ENCODE data around the gene NET1.

DNA sequence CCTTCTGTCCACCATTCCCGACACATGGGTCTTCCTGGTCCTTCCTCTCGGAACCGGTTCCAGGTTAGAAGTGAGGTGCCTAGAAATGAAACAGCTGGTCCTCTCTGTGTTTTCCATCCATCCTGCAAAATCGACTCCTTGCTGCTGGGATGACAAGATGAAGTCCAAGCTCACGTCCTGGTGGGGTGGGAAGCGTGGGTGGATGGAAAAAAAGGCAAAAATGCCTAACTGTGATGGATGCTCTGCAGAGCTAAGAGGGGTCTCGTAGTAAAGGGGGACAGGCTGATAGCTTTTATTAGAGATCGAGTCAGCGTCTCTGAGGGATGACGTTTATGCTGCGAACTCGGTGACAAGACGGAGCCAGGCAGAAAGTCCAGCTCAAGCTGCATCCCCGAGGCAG, 72.9 kb downstream of the NET1 start:
- no peak for TF ChIP-seq EP300 (IDR thresholded peaks at IDR 0.05)
- TF ChIP-seq CTCF (IDR thresholded peaks at IDR 0.05): no peak
- no peak for TF ChIP-seq MAFK (IDR thresholded peaks at IDR 0.05; ENCODE audit: partially characterized antibody)
